H1 (cell line): Measurements from ENCODE around the gene FAM131C. TPM values are rescaled to one million over a fixed set of nuclear protein-coding genes. Genes with fewer than 3 reads are reported as not detected.

Source experiments
- CTCF ChIA-PET: fragments of 300-600 bp; sonication (Branson Sonifier 250); formaldehyde crosslinking; loops from one replicate; lab custom pipeline; 2021; ENCODE audit not compliant: partially characterized antibody; lab: Charles Lee
- POLR2A ChIA-PET: fragments of 300-600 bp; sonication (Branson Sonifier 250); formaldehyde crosslinking; loops from one replicate; lab custom pipeline; 2021; ENCODE audit warnings: inconsistent platforms; ENCODE audit not compliant: partially characterized antibody; lab: Charles Lee
- DNase-seq, 2 experiments: peaks; one replicate each; pipeline versions ENCODE4 v3.0.0 to v3.0.0-alpha.2; 2010 to 2022; ENCODE audit warnings: low spot score in 2 of 2, low read depth in 1 of 2, mixed read lengths in 1 of 2
- FAIRE-seq: peaks from 2 replicates; lab custom pipeline; 2011; peaks lifted over from hg19 to GRCh38; lab: Jason Lieb, UNC
- H2AFZ ChIP-seq: 2 replicates; pipeline ENCODE4 v1.8.1; 2012; ENCODE audit warnings: low read length, inconsistent platforms
- H2AK5ac ChIP-seq: 2 replicates; pipeline ENCODE4 v1.6.1; 2013; ENCODE audit warnings: low read depth, low read length
- H2BK120ac ChIP-seq: replicated peaks from 2 replicates; pipeline ENCODE3; 2013; ENCODE audit warnings: low read depth, low read length, inconsistent platforms
- H2BK12ac ChIP-seq: 2 replicates; pipeline ENCODE4 v1.6.1; 2013; ENCODE audit warnings: low read depth, low read length
- H2BK15ac ChIP-seq: 2 replicates; pipeline ENCODE4 v1.6.1; 2013; ENCODE audit warnings: low read length
- H2BK20ac ChIP-seq: 2 replicates; pipeline ENCODE4 v1.6.1; 2013; ENCODE audit warnings: low read length
- H2BK5ac ChIP-seq: 2 replicates; pipeline ENCODE4 v1.6.1; 2013; ENCODE audit warnings: low read depth, low read length
- H3K14ac ChIP-seq: 2 replicates; pipeline ENCODE4 v1.6.1; 2013; ENCODE audit warnings: inconsistent platforms; ENCODE audit not compliant: insufficient read length
- H3K18ac ChIP-seq: 2 replicates; pipeline ENCODE4 v1.6.1; 2013; ENCODE audit warnings: low read length; ENCODE audit errors: extremely low read depth
- H3K23ac ChIP-seq: 2 replicates; pipeline ENCODE4 v1.6.1; 2013; ENCODE audit warnings: inconsistent platforms; ENCODE audit not compliant: insufficient read length
- H3K23me2 ChIP-seq: 2 replicates; pipeline ENCODE4 v1.6.1; 2013; ENCODE audit warnings: low read depth, low read length
- H3K27ac ChIP-seq: 2 replicates; pipeline ENCODE4 v1.6.1; 2011; ENCODE audit warnings: low read depth, low read length, inconsistent platforms
- H3K27me3 ChIP-seq, 4 experiments: replicated peaks in 1 of 4; 1 replicate in 1 of 4; 2 replicates in 3 of 4; pipeline versions ENCODE4 v1.6.1 to v1.8.1; 2011 to 2013; ENCODE audit warnings: low read length in 3 of 4, mild to moderate bottlenecking in 3 of 4, inconsistent platforms in 2 of 4, mixed read lengths in 2 of 4, moderate library complexity in 1 of 4; ENCODE audit not compliant: control insufficient read depth in 3 of 4, insufficient read depth in 3 of 4; ENCODE audit errors: extremely low read depth in 1 of 4
- H3K36me3 ChIP-seq, 4 experiments: 2 replicates each; pipeline versions ENCODE4 v1.6.1 to v1.8.1; 2011 to 2013; ENCODE audit warnings: mild to moderate bottlenecking in 4 of 4, low read length in 3 of 4, moderate library complexity in 2 of 4, control low read depth in 1 of 4, inconsistent platforms in 1 of 4; ENCODE audit not compliant: insufficient read depth in 4 of 4, control insufficient read depth in 2 of 4
- H3K4ac ChIP-seq: replicated peaks from 2 replicates; pipeline ENCODE3; 2013; ENCODE audit warnings: low read length, low read depth, mixed read lengths, inconsistent platforms; ENCODE audit not compliant: insufficient read length
- H3K4me1 ChIP-seq, 4 experiments: replicated peaks in 1 of 4; 1 replicate in 1 of 4; 2 replicates in 3 of 4; pipeline versions ENCODE4 v1.6.1 to v1.8.1; 2011 to 2013; ENCODE audit warnings: low read length in 3 of 4, inconsistent platforms in 2 of 4, mixed read lengths in 1 of 4; ENCODE audit not compliant: insufficient read depth in 4 of 4, control insufficient read depth in 3 of 4
- H3K4me2 ChIP-seq, 2 experiments: 2 replicates each; pipeline versions ENCODE4 v1.6.1 to v1.8.1; 2011 to 2013; ENCODE audit warnings: low read depth in 2 of 2, low read length in 2 of 2, control low read depth in 1 of 2, inconsistent platforms in 1 of 2, mild to moderate bottlenecking in 1 of 2; ENCODE audit not compliant: insufficient read depth in 1 of 2
- H3K4me3 ChIP-seq, 4 experiments: fragments of 200-600, 300-600 bp in 1 of 4; sonication (generic), shearing (Covaris generic), sonication (Bioruptor Twin) in 1 of 4; 2 replicates each; pipeline versions ENCODE4 v1.5.1 to v1.8.1; 2011 to 2016; ENCODE audit warnings: low read length in 4 of 4, low read depth in 3 of 4, control low read depth in 2 of 4, inconsistent platforms in 2 of 4, mild to moderate bottlenecking in 2 of 4, mixed read lengths in 1 of 4, moderate library complexity in 1 of 4; ENCODE audit not compliant: insufficient read depth in 2 of 4; ENCODE audit errors: extremely low read depth in 1 of 4
- H3K56ac ChIP-seq: replicated peaks from 2 replicates; pipeline ENCODE3; 2013; ENCODE audit warnings: low read depth, mild to moderate bottlenecking, mixed read lengths, low read length, inconsistent platforms; ENCODE audit not compliant: insufficient read length
- H3K79me1 ChIP-seq: 2 replicates; pipeline ENCODE4 v1.6.1; 2013; ENCODE audit warnings: low read depth, low read length, control low read depth
- H3K79me2 ChIP-seq, 2 experiments: 2 replicates each; pipeline versions ENCODE4 v1.6.1 to v1.8.1; 2012 to 2013; ENCODE audit warnings: low read length in 2 of 2, mild to moderate bottlenecking in 2 of 2, inconsistent platforms in 1 of 2; ENCODE audit not compliant: insufficient read depth in 2 of 2, control insufficient read depth in 1 of 2
- H3K9ac ChIP-seq, 4 experiments: replicated peaks in 1 of 4; 1 replicate in 1 of 4; 2 replicates in 3 of 4; pipeline versions ENCODE4 v1.6.1 to v1.8.1; 2011 to 2013; ENCODE audit warnings: low read depth in 3 of 4, low read length in 3 of 4, control low read depth in 2 of 4, mild to moderate bottlenecking in 2 of 4, moderate library complexity in 2 of 4, inconsistent platforms in 1 of 4; ENCODE audit errors: extremely low read depth in 1 of 4
- H3K9me3 ChIP-seq, 2 experiments: 2 replicates each; pipeline versions ENCODE4 v1.6.1 to v1.8.1; 2012 to 2013; ENCODE audit warnings: mild to moderate bottlenecking in 2 of 2, moderate library complexity in 2 of 2, control low read depth in 1 of 2, inconsistent platforms in 1 of 2, low read depth in 1 of 2, low read length in 1 of 2, mixed read lengths in 1 of 2; ENCODE audit not compliant: insufficient read depth in 2 of 2
- H4K20me1 ChIP-seq, 2 experiments: replicated peaks in 1 of 2; 2 replicates each; pipeline versions ENCODE3 to v1.8.1; 2011 to 2013; ENCODE audit warnings: inconsistent platforms in 2 of 2, low read length in 2 of 2, mild to moderate bottlenecking in 1 of 2; ENCODE audit not compliant: insufficient read depth in 2 of 2, control insufficient read depth in 1 of 2
- H4K5ac ChIP-seq: 2 replicates; pipeline ENCODE4 v1.6.1; 2013; ENCODE audit warnings: low read length, low read depth, mixed read lengths, inconsistent platforms; ENCODE audit not compliant: insufficient read length
- H4K8ac ChIP-seq: 2 replicates; pipeline ENCODE4 v1.8.0; 2013; ENCODE audit warnings: mild to moderate bottlenecking, moderate library complexity, low read length, inconsistent platforms; ENCODE audit not compliant: insufficient read depth; ENCODE audit errors: extremely low read depth
- H4K91ac ChIP-seq: replicated peaks from 2 replicates; pipeline ENCODE3; 2013; ENCODE audit warnings: low read length, mixed read lengths, inconsistent platforms; ENCODE audit not compliant: insufficient read length
- BACH1 ChIP-seq: IDR thresholded peaks from 2 replicates; pipeline ENCODE4 v1.6.1; 2012; ENCODE audit warnings: low read length, improper control_type of control experiment
- CBX5 ChIP-seq: fragments of 300-800, 300-1000 bp; sonication (generic); IDR thresholded peaks from 2 replicates; pipeline ENCODE4 v1.7.1; 2016; ENCODE audit warnings: antibody characterized with exemption, low read length, low read depth
- GABPA ChIP-seq: IDR thresholded peaks from 2 replicates; pipeline ENCODE4 v1.6.1; 2011; ENCODE audit warnings: mild to moderate bottlenecking, low read length, moderate library complexity, borderline replicate concordance; ENCODE audit not compliant: insufficient read depth
- GTF2F1 ChIP-seq: IDR thresholded peaks from 2 replicates; pipeline ENCODE4 v1.6.1; 2012; ENCODE audit warnings: low read depth, low read length, improper control_type of control experiment, borderline replicate concordance
- JUND ChIP-seq: IDR thresholded peaks from 2 replicates; pipeline ENCODE4 v1.6.1; 2011; ENCODE audit warnings: mild to moderate bottlenecking, improper control_type of control experiment, low read length
- PHF8 ChIP-seq: fragments of 200-600 bp; sonication (generic); conservative IDR thresholded peaks from 2 replicates; pipeline ENCODE4 v1.7.1; 2012; ENCODE audit warnings: low read depth, mild to moderate bottlenecking, inconsistent platforms, low read length, moderate library complexity
- RFX5 ChIP-seq: IDR thresholded peaks from 2 replicates; pipeline ENCODE4 v1.6.1; 2011; ENCODE audit warnings: low read depth, low read length, improper control_type of control experiment, borderline replicate concordance
- SAP30 ChIP-seq: fragments of 300-600 bp; sonication (generic); IDR thresholded peaks from 2 replicates; pipeline ENCODE4 v1.7.1; 2012; ENCODE audit warnings: low read length, moderate library complexity, mild to moderate bottlenecking, inconsistent platforms; ENCODE audit not compliant: insufficient read depth, insufficient replicate concordance
- SIX5 ChIP-seq: IDR thresholded peaks from 2 replicates; pipeline ENCODE4 v1.6.1; 2011; ENCODE audit warnings: mild to moderate bottlenecking, low read depth, low read length
- TAF1 ChIP-seq: IDR thresholded peaks from 2 replicates; pipeline ENCODE4 v1.6.1; 2011; ENCODE audit warnings: mild to moderate bottlenecking, low read depth, low read length
- TEAD4 ChIP-seq: IDR thresholded peaks from 2 replicates; pipeline ENCODE4 v1.6.1; 2012; ENCODE audit warnings: low read depth, low read length, inconsistent platforms, mixed read lengths
- YY1 ChIP-seq: IDR thresholded peaks from 2 replicates; pipeline ENCODE4 v1.6.1; 2011; ENCODE audit warnings: low read depth, mild to moderate bottlenecking, low read length
- ZNF274 ChIP-seq: IDR thresholded peaks from 2 replicates; pipeline ENCODE4 v1.7.0; 2012; ENCODE audit warnings: low read length, borderline replicate concordance; ENCODE audit errors: extremely low read depth
- WGBS, 2 experiments: shearing (Covaris generic) in 1 of 2; methylation state at CpG; one replicate each; pipeline versions ENCODE4 v1.1.6 to v1.1.7; 2013 to 2015; ENCODE audit warnings: low lambda C conversion rate in 2 of 2, mixed read lengths in 2 of 2, inconsistent platforms in 1 of 2, low coverage in 1 of 2, missing lambda C conversion rate in 1 of 2; ENCODE audit not compliant: insufficient replicate concordance in 2 of 2, insufficient coverage in 1 of 2, insufficient read length in 1 of 2; ENCODE audit errors: extremely low coverage in 1 of 2, missing lambda C conversion rate in 1 of 2; 5-methylcytosine and 5-hydroxymethylcytosine counted together
- polyA plus RNA-seq, 7 experiments: library from polyadenylated mRNA; depleted of rRNA in 3 of 7; stranded (reverse) in 5 of 7; unstranded in 2 of 7; fragments of >200 nt in 5 of 7; fragments of 200-250 nt in 2 of 7; gene quantifications; 1 replicate in 5 of 7; 2 replicates in 1 of 7; 4 replicates in 1 of 7; pipeline versions ENCODE4 v1.2.1 to v1.2.3, GENCODE V29; 2011 to 2013; ENCODE audit warnings: missing spikeins in 2 of 7, mixed read lengths in 2 of 7
- total RNA-seq: library from RNA; stranded (reverse); fragmentation: NEBNext Ultra II Directional; extraction: Animal tissue kit (Norgen Biotek cat#: 25700); gene quantifications from 2 replicates; pipeline ENCODE4 v1.2.1, GENCODE V29; 2021
- TF ChIP-seq, protein P1 (sequence below): IDR thresholded peaks from 2 replicates; pipeline ENCODE4 v1.6.1; 2012; ENCODE audit warnings: inconsistent platforms

FAM131C gene
- total and polyA plus RNA-seq, 2 of the 8 experiments (the other 6 are each of a cell fraction or from before 2014, with no cell fraction given), result 0.73 to 0.78 TPM

DNA sequence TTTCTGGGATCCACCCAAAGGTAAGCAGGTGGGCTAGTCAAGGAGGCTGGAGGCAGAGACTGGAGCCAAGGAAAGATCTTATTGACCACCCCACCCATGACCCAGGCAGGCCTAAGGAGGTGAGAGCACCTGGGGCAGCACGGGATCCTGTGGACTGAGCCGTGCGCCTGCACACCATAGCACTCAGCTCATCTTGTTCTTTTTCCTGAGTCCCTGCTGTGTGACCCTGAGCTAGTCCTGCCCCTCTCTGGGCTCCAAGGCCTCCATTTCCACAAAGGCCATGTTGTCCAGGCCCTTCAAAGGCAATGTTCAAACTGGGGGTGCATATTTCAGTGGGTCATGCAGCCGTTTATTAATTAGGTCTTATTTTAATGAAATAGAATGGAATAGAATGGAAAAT is 7.2 kb downstream of the FAM131C start:
- CTCF ChIA-PET, result interaction anchor here (0.5 to 7.8 kb wide), 7 partner anchors 14 to 374 kb away, joined by 3 to 91 read pairs (median 3); partner anchors contain the start of gene NECAP2
- no peaks in the 10 kb centered on the region for H4K20me1 ChIP-seq
- H3K4ac ChIP-seq, result no peak overlapping the region
- no peak overlapping the region for H3K14ac ChIP-seq
- no peak overlapping the region for H2BK15ac ChIP-seq
- H3K27me3 ChIP-seq, result peaks cover 0 to 4% (median 2%) of the 10 kb centered on the region in 4 experiments; a peak in 2 of 7 replicates
- H3K4me1 ChIP-seq, result peaks cover 0 to 18% (median 13%) of the 10 kb centered on the region in 4 experiments; a peak in 6 of 7 replicates
- FAIRE-seq (no peak), DNase-seq (no peak)
- no peak overlapping the region for H2BK12ac ChIP-seq
- H3K79me2 ChIP-seq, result no peaks in the 10 kb centered on the region
- no peak overlapping the region for H3K18ac ChIP-seq
- no peak for TF ChIP-seq SIX5
- TF ChIP-seq CBX5, result no peak
- no peak for TF ChIP-seq YY1
- no peak for TF ChIP-seq TEAD4
- no peak for TF ChIP-seq GABPA
- no peak for TF ChIP-seq JUND
- TF ChIP-seq TAF1, result no peak
- TF ChIP-seq GTF2F1, result no peak
- TF ChIP-seq ZNF274, result no peak
- no peak for TF ChIP-seq BACH1
- no peak for TF ChIP-seq SAP30
- TF ChIP-seq RFX5, result no peak
- TF ChIP-seq, protein P1, sequence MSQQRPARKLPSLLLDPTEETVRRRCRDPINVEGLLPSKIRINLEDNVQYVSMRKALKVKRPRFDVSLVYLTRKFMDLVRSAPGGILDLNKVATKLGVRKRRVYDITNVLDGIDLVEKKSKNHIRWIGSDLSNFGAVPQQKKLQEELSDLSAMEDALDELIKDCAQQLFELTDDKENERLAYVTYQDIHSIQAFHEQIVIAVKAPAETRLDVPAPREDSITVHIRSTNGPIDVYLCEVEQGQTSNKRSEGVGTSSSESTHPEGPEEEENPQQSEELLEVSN, result no peak
- no peak for TF ChIP-seq PHF8
- no peaks in the 10 kb centered on the region for H3K23me2 ChIP-seq
- no peak overlapping the region for H3K9ac ChIP-seq
- H2AFZ ChIP-seq, result no peak overlapping the region
- H3K56ac ChIP-seq, result no peak overlapping the region
- no peak overlapping the region for H4K5ac ChIP-seq
- H3K79me1 ChIP-seq, result no peaks in the 10 kb centered on the region
- H2BK120ac ChIP-seq, result no peak overlapping the region
- no peak overlapping the region for H4K91ac ChIP-seq
- H3K27ac ChIP-seq, result no peak overlapping the region
- H2BK5ac ChIP-seq, result no peak overlapping the region
- no peak overlapping the region for H3K4me2 ChIP-seq
- no peak overlapping the region for H4K8ac ChIP-seq
- WGBS, 2 experiments, result 92% methylated on average over 4 of the region's 4 CpGs; no CpG with 5 or more reads in 1 of the 2 experiments
- H3K4me3 ChIP-seq, result no peak overlapping the region
- H3K23ac ChIP-seq, result no peak overlapping the region
- H3K36me3 ChIP-seq, result no peaks in the 10 kb centered on the region
- H2BK20ac ChIP-seq, result no peak overlapping the region
- H3K9me3 ChIP-seq, result no peaks in the 10 kb centered on the region
- H2AK5ac ChIP-seq, result no peak overlapping the region
- POLR2A ChIA-PET, result interaction anchor here (1.3 kb wide), 1 partner anchor 145 kb away, joined by 4 read pairs; no protein-coding TSS in a partner anchor
